HEK293 (cell line): ENCODE measurements around the gene TRUB1.

Experiments
- CTCF ChIA-PET: fragments of 350-600 bp; formaldehyde crosslinking; extraction: SDS; loops from one replicate; lab custom pipeline; 2021; ENCODE audit warnings: antibody characterized with exemption; lab: Yijun Ruan, JAX
- POLR2A ChIA-PET: fragments of 300-600 bp; formaldehyde crosslinking; extraction: SDS; loops from one replicate; lab custom pipeline; 2020; ENCODE audit warnings: antibody characterized with exemption, inconsistent platforms; lab: Yijun Ruan, JAX
- H3K27ac ChIP-seq: fragments of 200-500 bp; sonication (Bioruptor generic); 2 replicates; pipeline ENCODE4 v1.5.1; 2014; ENCODE audit warnings: low read depth, low read length, control low read depth, inconsistent platforms; ENCODE audit errors: extremely low read depth
- H3K36me3 ChIP-seq, 2 experiments: fragments of 200-500 bp in 1 of 2; sonication (Bioruptor generic) in 1 of 2; 1 replicate in 1 of 2; 2 replicates in 1 of 2; pipeline ENCODE4 v1.5.1; 2014 to 2017; ENCODE audit warnings: inconsistent platforms in 2 of 2, low read length in 2 of 2; ENCODE audit not compliant: control insufficient read depth in 2 of 2, insufficient read depth in 1 of 2
- H3K4me1 ChIP-seq: fragments of 200-500 bp; sonication (Bioruptor generic); 2 replicates; pipeline ENCODE4 v1.5.1; 2014; ENCODE audit warnings: mild to moderate bottlenecking, low read length, inconsistent platforms; ENCODE audit not compliant: control insufficient read depth, insufficient read depth
- H3K4me3 ChIP-seq: 2 replicates; pipeline ENCODE4 v1.5.1; 2011; ENCODE audit warnings: low read depth, mild to moderate bottlenecking, control low read depth, low read length, moderate library complexity
- H3K9me3 ChIP-seq: fragments of 200-500 bp; sonication (Bioruptor generic); 2 replicates; pipeline ENCODE4 v1.5.1; 2014; ENCODE audit warnings: low read depth, low read length, inconsistent platforms; ENCODE audit not compliant: control insufficient read depth, insufficient read depth
- GLIS1 ChIP-seq: fragments of 450-650 bp; formaldehyde crosslinking; IDR thresholded peaks from 2 replicates; pipeline ENCODE4 v1.5.1; 2016; ENCODE audit warnings: missing biosample characterization, missing genetic modification characterization
- HOXA7 ChIP-seq: sonication (generic); formaldehyde crosslinking; IDR thresholded peaks from 2 replicates; pipeline ENCODE4 v1.8.1; 2022; ENCODE audit warnings: missing genetic modification reagents, borderline replicate concordance
- OSR2 ChIP-seq: fragments of 450-650 bp; formaldehyde crosslinking; IDR thresholded peaks from 2 replicates; pipeline ENCODE4 v1.5.1; 2016; ENCODE audit warnings: missing biosample characterization, missing genetic modification characterization
- WT1 ChIP-seq: fragments of 450-650 bp; formaldehyde crosslinking; IDR thresholded peaks from 2 replicates; pipeline ENCODE4 v1.5.1; 2016; ENCODE audit warnings: missing biosample characterization, missing genetic modification characterization
- YY1 ChIP-seq: fragments of 450-650 bp; formaldehyde crosslinking; IDR thresholded peaks from 2 replicates; pipeline ENCODE4 v1.5.1; 2018; ENCODE audit warnings: missing biosample characterization, missing genetic modification characterization
- ZFHX2 ChIP-seq: fragments of 450-650 bp; formaldehyde crosslinking; conservative IDR thresholded peaks from 2 replicates; pipeline ENCODE4 v1.5.1; 2016; ENCODE audit warnings: missing biosample characterization, missing genetic modification characterization
- ZNF155 ChIP-seq: fragments of 450-650 bp; formaldehyde crosslinking; IDR thresholded peaks from 2 replicates; pipeline ENCODE4 v1.5.1; 2016; ENCODE audit warnings: missing biosample characterization, missing genetic modification characterization
- ZNF350 ChIP-seq: fragments of 450-650 bp; formaldehyde crosslinking; IDR thresholded peaks from 2 replicates; pipeline ENCODE4 v1.5.0; 2017; ENCODE audit warnings: missing biosample characterization, mild to moderate bottlenecking, missing genetic modification characterization
- ZNF433 ChIP-seq: fragments of 450-650 bp; formaldehyde crosslinking; IDR thresholded peaks from 2 replicates; pipeline ENCODE4 v1.5.1; 2016; ENCODE audit warnings: missing biosample characterization, missing genetic modification characterization, low read depth
- ZNF473 ChIP-seq: fragments of 450-650 bp; formaldehyde crosslinking; IDR thresholded peaks from 2 replicates; pipeline ENCODE4 v1.5.1; 2017; ENCODE audit warnings: missing biosample characterization, missing genetic modification characterization
- ZNF514 ChIP-seq: fragments of 450-650 bp; formaldehyde crosslinking; IDR thresholded peaks from 2 replicates; pipeline ENCODE4 v1.5.1; 2016; ENCODE audit warnings: missing biosample characterization, missing genetic modification characterization
- ZNF530 ChIP-seq: fragments of 450-650 bp; formaldehyde crosslinking; IDR thresholded peaks from 2 replicates; pipeline ENCODE4 v1.5.1; 2016; ENCODE audit warnings: low read depth, missing biosample characterization, missing genetic modification characterization
- ZNF544 ChIP-seq: fragments of 450-650 bp; formaldehyde crosslinking; IDR thresholded peaks from 2 replicates; pipeline ENCODE4 v1.5.0; 2017; ENCODE audit warnings: missing biosample characterization, missing genetic modification characterization
- ZNF626 ChIP-seq: fragments of 450-650 bp; sonication (Bioruptor Pico); formaldehyde crosslinking; IDR thresholded peaks from 2 replicates; pipeline ENCODE4 v1.5.1; 2018; ENCODE audit warnings: missing biosample characterization, missing genetic modification characterization, inconsistent platforms
- ZXDB ChIP-seq: fragments of 450-650 bp; formaldehyde crosslinking; IDR thresholded peaks from 2 replicates; pipeline ENCODE4 v1.5.1; 2016; ENCODE audit warnings: missing biosample characterization, missing genetic modification characterization
- TF ChIP-seq, protein P1 (sequence below): fragments of 450-650 bp; formaldehyde crosslinking; IDR thresholded peaks from 2 replicates; pipeline ENCODE4 v1.5.1; 2016; ENCODE audit warnings: missing biosample characterization, missing genetic modification characterization
- TF ChIP-seq, protein P2 (sequence below): fragments of 450-650 bp; formaldehyde crosslinking; IDR thresholded peaks from 2 replicates; pipeline ENCODE4 v1.5.1; 2016; ENCODE audit warnings: missing biosample characterization, missing genetic modification characterization
- TF ChIP-seq, protein P3 (sequence below): fragments of 450-650 bp; formaldehyde crosslinking; IDR thresholded peaks from 2 replicates; pipeline ENCODE4 v1.5.1; 2016; ENCODE audit warnings: missing biosample characterization, missing genetic modification characterization

TRUB1 gene

DNA sequence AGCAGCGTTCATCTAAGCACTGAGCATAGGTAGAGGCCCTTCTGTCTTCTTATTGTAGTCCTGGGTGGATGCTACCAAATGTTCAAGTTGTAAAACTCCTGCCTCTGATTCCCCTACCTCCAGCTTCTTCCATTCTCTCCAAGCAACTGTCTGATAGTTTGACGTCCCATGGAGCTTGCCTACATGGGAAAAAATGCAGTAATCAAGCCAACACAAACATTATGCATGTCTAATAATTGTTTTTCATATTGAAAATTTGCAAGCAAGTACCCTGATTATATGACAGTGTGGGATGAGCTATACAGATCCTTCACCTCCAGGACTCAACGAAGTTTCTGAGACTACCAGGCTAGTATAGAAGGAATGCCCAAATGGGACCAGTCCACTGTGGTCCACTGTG lies 31.0 kb upstream of the TRUB1 start:
- POLR2A ChIA-PET = no interaction called here

DNA sequence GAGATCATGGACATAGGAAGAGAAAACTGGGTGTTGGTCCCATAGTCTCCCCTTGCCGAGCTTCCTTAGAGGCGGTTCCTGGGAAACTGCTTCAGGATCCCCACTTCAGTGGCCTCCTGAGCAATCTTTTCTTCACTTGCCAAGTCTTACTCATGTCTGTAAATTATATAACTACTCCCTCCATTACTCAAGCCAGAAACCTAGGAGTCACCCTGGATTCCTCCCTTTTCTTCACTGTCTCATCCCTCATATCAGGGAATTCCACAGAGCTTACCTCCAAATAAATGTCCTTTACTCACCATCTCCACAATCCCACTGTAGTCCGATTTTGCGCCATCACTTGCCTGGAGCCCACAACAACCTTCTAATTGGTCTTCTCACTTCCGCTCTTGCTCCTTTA lies 29.1 kb upstream of the TRUB1 start:
- Histone ChIP-seq H3K36me3 (no peaks in the 10 kb centered on the region), H3K4me1 (peaks cover 13% of the 10 kb centered on the region), H3K27ac (no peak overlapping the region), H3K4me3 (no peak overlapping the region), H3K9me3 (no peaks in the 10 kb centered on the region)
- POLR2A ChIA-PET = no interaction called here
- CTCF ChIA-PET = interaction anchor here (0.9 kb wide), 1 partner anchor 32 kb away, joined by 3 read pairs; no protein-coding TSS in a partner anchor
- no peak for TF ChIP-seq ZNF530 (tag by site-specific recombination)
- TF ChIP-seq HOXA7 = no peak
- no peak for TF ChIP-seq GLIS1 (tag by site-specific recombination)
- TF ChIP-seq ZNF544 (tag by site-specific recombination) = no peak
- no peak for TF ChIP-seq ZNF350 (tag by site-specific recombination)
- 0 out of 2 replicates have a peak, but pooled peaks have one; percentile 49 for TF ChIP-seq WT1 (tag by site-specific recombination)

More for the DNA sequence above, 31.0 kb upstream of the TRUB1 start:
- CTCF ChIA-PET = interaction anchor here (0.6 kb wide), 1 partner anchor 520 kb away, joined by 3 read pairs; no protein-coding TSS in a partner anchor
- no peak overlapping the region for H3K4me3 ChIP-seq
- TF ChIP-seq OSR2 (tag by site-specific recombination) = no peak
- TF ChIP-seq, protein P1, sequence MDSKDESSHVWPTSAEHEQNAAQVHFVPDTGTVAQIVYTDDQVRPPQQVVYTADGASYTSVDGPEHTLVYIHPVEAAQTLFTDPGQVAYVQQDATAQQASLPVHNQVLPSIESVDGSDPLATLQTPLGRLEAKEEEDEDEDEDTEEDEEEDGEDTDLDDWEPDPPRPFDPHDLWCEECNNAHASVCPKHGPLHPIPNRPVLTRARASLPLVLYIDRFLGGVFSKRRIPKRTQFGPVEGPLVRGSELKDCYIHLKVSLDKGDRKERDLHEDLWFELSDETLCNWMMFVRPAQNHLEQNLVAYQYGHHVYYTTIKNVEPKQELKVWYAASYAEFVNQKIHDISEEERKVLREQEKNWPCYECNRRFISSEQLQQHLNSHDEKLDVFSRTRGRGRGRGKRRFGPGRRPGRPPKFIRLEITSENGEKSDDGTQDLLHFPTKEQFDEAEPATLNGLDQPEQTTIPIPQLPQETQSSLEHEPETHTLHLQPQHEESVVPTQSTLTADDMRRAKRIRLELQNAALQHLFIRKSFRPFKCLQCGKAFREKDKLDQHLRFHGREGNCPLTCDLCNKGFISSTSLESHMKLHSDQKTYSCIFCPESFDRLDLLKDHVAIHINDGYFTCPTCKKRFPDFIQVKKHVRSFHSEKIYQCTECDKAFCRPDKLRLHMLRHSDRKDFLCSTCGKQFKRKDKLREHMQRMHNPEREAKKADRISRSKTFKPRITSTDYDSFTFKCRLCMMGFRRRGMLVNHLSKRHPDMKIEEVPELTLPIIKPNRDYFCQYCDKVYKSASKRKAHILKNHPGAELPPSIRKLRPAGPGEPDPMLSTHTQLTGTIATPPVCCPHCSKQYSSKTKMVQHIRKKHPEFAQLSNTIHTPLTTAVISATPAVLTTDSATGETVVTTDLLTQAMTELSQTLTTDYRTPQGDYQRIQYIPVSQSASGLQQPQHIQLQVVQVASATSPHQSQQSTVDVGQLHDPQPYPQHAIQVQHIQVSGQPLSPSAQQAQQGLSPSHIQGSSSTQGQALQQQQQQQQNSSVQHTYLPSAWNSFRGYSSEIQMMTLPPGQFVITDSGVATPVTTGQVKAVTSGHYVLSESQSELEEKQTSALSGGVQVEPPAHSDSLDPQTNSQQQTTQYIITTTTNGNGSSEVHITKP (tag by site-specific recombination) = peak; percentile 46; the same call in 1 of the 2 replicates
- TF ChIP-seq, all 188 proteins: peak for 1
- Histone ChIP-seq H3K27ac (no peak overlapping the region), H3K36me3 (no peaks in the 10 kb centered on the region), H3K9me3 (no peaks in the 10 kb centered on the region), H3K4me1 (peaks cover 10% of the 10 kb centered on the region)

DNA sequence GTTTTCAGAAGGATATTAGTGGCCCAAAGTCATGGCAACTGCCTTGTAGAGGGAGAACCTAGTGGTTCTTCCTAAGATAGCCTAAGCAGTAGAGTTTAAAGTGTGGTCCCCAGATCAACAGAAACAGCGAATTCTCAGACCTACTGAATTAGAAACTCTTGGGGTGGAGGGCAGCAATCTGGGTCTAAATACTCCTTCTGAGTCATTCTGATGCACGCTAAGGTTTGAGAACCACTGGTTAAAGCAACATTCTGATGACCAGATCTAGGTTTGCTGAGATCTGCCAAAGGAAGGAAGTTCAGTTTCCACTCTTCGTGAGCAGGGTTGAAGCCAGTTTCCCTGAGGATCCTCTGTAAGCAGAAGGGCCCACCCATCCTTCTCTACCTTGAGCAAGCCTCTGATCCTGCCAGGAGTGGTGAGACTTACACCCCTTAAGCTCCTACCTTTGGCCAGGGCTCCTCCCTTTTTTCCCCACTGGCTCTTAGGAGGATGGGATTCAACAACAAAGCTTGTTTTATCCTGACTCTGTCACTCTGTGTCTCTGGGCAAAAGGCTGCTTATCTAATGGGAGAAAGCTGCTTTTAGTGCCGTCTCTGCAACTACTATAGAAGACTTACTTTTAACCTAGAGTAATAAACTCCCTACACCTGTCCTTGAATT lies 26.8 kb upstream of the TRUB1 start:
- Histone ChIP-seq H3K9me3 (no peaks in the 10 kb centered on the region), H3K27ac (no peak overlapping the region), H3K4me3 (no peak overlapping the region), H3K36me3 (no peaks in the 10 kb centered on the region), H3K4me1 (peaks cover 7% of the 10 kb centered on the region)
- TF ChIP-seq, protein P2, sequence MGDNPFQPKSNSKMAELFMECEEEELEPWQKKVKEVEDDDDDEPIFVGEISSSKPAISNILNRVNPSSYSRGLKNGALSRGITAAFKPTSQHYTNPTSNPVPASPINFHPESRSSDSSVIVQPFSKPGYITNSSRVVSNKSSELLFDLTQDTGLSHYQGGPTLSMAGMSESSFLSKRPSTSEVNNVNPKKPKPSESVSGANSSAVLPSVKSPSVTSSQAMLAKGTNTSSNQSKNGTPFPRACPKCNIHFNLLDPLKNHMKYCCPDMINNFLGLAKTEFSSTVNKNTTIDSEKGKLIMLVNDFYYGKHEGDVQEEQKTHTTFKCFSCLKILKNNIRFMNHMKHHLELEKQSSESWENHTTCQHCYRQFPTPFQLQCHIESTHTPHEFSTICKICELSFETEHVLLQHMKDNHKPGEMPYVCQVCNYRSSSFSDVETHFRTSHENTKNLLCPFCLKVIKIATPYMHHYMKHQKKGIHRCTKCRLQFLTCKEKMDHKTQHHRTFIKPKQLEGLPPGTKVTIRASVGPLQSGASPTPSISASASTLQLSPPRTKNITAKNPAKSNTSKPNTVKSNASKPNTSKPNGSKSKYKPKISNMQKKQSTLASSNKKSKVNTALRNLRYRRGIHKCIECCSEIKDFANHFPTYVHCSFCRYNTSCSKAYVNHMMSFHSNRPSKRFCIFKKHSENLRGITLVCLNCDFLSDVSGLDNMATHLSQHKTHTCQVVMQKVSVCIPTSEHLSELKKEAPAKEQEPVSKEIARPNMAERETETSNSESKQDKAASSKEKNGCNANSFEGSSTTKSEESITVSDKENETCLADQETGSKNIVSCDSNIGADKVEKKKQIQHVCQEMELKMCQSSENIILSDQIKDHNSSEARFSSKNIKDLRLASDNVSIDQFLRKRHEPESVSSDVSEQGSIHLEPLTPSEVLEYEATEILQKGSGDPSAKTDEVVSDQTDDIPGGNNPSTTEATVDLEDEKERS = no peak
- TF ChIP-seq ZNF155 (no peak), ZNF514 (tag by site-specific recombination) (no peak), ZNF473 (no peak), ZFHX2 (tag by site-specific recombination) (no peak), ZNF626 (no peak), GLIS1 (tag by site-specific recombination) (no peak), ZXDB (tag by site-specific recombination) (no peak), YY1 (no peak), ZNF433 (tag by site-specific recombination) (no peak)
- TF ChIP-seq, protein P3, sequence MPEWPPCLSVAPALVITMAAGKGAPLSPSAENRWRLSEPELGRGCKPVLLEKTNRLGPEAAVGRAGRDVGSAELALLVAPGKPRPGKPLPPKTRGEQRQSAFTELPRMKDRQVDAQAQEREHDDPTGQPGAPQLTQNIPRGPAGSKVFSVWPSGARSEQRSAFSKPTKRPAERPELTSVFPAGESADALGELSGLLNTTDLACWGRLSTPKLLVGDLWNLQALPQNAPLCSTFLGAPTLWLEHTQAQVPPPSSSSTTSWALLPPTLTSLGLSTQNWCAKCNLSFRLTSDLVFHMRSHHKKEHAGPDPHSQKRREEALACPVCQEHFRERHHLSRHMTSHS (tag by site-specific recombination) = no peak
- ChIA-PET POLR2A (no interaction called here), CTCF (no interaction called here)
